AG04449 (cell line): ENCODE results near the gene CEACAM1.
"Not testable (repeated sequence)": the region's sequence is repeated elsewhere in the genome, so short reads cannot be mapped to it uniquely, and the experiment has no call there.

Experiments used
- CTCF ChIA-PET: fragments of 350-600 bp; formaldehyde crosslinking; extraction: SDS; loops from one replicate; lab custom pipeline; 2021; ENCODE audit warnings: antibody characterized with exemption; lab: Yijun Ruan, JAX
- POLR2A ChIA-PET: fragments of 400-600, 350-600 bp; formaldehyde crosslinking; extraction: SDS; loops from one replicate; lab custom pipeline; 2020; ENCODE audit warnings: antibody characterized with exemption, inconsistent platforms; lab: Yijun Ruan, JAX
- DNase-seq: peaks from one replicate; pipeline ENCODE4 v3.0.0-alpha.2; 2010; ENCODE audit warnings: low read depth, low spot score
- H3K4me3 ChIP-seq: 2 replicates; pipeline ENCODE4 v1.5.1; 2011; ENCODE audit warnings: low read depth, mild to moderate bottlenecking, control low read depth, low read length
- CTCF ChIP-seq: IDR thresholded peaks from one replicate; pipeline ENCODE4 v1.5.1; 2011; ENCODE audit warnings: mild to moderate bottlenecking, moderate library complexity, low read length, control low read depth, inconsistent platforms; ENCODE audit not compliant: insufficient read depth; ENCODE audit errors: missing control alignments

Gene CEACAM1

DNA sequence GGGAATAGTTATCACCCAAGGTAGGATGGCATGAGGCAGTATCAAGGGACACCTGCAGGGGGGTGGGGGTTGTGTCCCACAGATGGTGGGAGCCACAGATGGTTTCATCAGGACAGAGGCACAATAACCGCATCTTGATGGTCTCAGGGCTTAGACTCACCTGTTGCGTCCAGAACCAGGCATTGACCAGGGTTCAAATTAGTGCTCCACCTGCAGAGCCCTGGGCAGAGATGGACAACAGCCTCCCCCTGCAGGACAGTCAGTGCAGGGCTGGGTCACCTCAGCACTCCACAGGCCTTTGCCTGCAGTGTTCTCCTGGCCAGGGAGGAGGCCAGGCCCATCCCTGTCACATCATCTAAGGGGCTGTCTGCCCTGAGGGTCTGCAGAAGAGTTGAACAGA lies 14.5 kb upstream of the CEACAM1 start:
- ChIA-PET CTCF (interaction anchor here (0.8 to 1.7 kb wide), 4 partner anchors 11 to 97 kb away, joined by 3 to 6 read pairs (median 4); no protein-coding TSS in a partner anchor), POLR2A (no interaction called here)
- DNase-seq: no peak
- no peak overlapping the region for H3K4me3 ChIP-seq
- TF ChIP-seq CTCF: no peak

- DNase-seq: no peak
- H3K4me3 ChIP-seq: no peak overlapping the region
- TF ChIP-seq CTCF: no peak
- POLR2A ChIA-PET: no interaction called here
- CTCF ChIA-PET: interaction anchor here (0.6 kb wide), 1 partner anchor 14 kb away, joined by 3 read pairs; no protein-coding TSS in a partner anchor
These were observed 11.8 kb upstream of the CEACAM1 start for GRCh38 chr19:42540071-42540553.

DNA sequence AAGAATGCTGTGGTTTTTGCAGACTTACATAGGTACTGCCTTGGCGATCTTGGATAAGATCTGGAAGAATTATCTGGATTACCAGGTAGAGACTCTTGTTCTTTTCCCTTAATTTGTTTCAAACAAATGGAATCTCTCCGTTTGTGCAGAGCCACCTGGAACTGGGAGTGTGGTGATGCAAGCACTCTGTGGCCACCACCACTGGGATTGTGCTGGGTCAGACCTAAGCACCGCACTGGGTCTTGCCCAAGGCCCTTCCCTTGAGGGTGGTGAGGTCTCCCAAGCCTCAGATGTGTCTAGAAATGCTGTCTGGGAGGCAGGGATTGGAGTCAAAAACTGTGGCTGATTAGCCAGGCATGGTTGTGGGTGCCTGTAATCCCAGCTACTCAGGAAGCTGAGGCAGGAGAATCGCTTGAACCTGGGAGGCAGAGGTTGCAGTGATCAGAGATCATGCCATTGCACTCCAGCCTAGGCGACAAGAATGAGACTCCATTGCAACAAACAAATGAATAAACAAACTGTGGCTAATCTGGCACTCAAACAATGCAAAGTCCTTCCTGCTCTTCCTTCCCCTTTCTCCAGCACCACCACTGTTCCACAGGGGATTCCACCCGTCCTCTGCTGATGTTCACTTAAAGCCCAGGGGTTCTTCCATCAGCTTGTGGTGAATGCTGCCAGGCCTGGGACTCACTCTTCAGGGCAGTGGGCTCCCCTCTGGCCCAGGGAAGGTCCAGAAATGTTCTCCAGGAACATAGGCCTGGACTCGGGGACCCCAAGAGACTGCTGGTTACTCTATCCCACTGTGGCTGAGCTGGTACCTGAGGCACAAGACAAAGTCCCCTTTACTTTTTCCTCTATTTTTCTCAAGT lies 10.8 kb upstream of the CEACAM1 start:
- ChIA-PET CTCF (interaction anchor here (0.6 kb wide), 1 partner anchor 13 kb away, joined by 3 read pairs; no protein-coding TSS in a partner anchor), POLR2A (no interaction called here)

DNA sequence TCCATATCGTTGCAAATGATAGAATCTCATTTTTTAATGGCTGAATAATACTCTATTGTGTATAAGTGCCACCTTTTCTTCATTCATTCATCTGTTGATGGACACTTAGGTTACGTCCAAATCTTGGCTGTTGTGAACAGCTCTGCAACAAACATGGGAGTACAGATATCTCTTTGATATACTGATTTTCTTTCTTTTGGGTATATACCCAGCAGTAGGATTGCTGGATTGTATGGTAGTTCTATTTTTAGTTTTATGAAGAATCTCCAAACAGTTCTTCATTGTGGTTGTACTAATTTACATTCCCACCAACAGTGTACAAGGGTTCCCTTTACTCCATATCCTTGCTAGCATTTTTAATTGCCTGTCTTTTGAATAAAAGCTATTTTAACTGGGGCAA lies 7.0 kb upstream of the CEACAM1 start:
- CTCF ChIA-PET: interaction anchor here (0.9 to 9.3 kb wide), 4 partner anchors 9 to 94 kb away, joined by 3 to 49 read pairs (median 11); partner anchors contain the start of gene CXCL17
- H3K4me3 ChIP-seq, POLR2A ChIA-PET, DNase-seq: not testable (repeated sequence)

More for the DNA sequence above, 10.8 kb upstream of the CEACAM1 start:
- DNase-seq: no peak
- H3K4me3 ChIP-seq: no peak overlapping the region
- TF ChIP-seq CTCF: no peak

DNA sequence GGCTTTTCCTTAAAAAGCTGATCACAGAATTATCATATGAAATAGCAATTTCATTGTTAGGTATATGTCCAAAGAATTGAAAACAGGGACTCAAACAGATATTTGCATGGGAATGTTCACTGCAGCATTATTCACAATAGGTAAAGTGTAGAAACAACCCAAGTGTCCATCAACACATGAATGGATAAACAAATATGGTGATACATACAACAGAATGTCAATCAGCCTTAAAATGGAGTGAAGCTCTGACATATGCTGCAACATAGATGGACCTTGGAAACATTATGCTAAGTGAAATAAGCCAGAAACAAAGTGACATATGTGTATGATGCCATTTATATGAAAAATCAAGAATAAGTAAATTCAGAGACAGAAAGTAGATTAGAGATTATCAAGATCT lies 6.1 kb upstream of the CEACAM1 start:
- ChIA-PET POLR2A (no interaction called here), CTCF (interaction anchor here (3.9 to 9.3 kb wide), 2 partner anchors 84 to 93 kb away, joined by 19 to 49 read pairs; partner anchors contain the start of gene CXCL17)
- no peak for DNase-seq
- TF ChIP-seq CTCF: no peak
- no peak overlapping the region for H3K4me3 ChIP-seq

GRCh38 chr19:42532891-42533290 lies 4.6 kb upstream of the CEACAM1 start:
- H3K4me3 ChIP-seq: no peak overlapping the region
- no peak for TF ChIP-seq CTCF
- ChIA-PET POLR2A (no interaction called here), CTCF (interaction anchor here (0.9 to 9.3 kb wide), 6 partner anchors 9 to 94 kb away, joined by 3 to 170 read pairs (median 4); partner anchors contain the start of gene CXCL17)
- DNase-seq: no peak
